NCI-H2196 (cell line): ENCODE results near the gene TTPAL.

ENCODE experiments used
- DNase-seq: peaks from one replicate; lab custom pipeline; 2025; ENCODE audit not compliant: unreplicated experiment; lab: John Stamatoyannopoulos, UW

Gene TTPAL

DNA sequence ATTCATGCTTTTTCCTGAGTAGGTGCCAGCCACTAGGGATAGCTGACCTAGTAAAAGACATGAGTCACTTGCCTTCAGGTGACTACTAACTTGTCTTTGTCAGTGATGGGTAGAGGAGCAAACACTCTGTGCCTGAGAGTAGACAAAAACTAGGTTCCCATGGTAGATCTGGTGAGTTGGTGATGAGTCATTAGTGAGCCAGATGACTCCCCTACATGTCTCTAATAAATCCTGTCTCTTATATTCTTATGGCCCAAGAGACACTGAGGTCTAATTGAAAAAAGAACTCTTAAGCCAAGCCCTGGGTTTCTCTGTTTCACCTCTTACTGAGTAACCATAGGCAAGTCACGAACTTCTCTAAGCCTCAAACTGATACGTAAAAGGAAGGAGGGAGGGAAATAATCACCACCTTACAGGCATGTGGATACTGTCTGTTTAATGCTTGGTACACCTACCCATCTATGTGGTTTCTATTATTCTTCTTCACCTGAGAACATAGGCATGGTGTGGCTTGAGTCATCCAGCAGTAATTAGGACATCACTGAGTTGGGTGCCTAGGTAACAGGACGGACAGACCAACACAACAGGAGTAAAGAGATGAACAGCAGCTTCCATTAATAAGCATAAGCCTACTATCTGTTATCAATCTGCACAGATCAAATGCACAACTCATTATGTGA is 20.3 kb downstream of the TTPAL start:
- no peak for DNase-seq

DNA sequence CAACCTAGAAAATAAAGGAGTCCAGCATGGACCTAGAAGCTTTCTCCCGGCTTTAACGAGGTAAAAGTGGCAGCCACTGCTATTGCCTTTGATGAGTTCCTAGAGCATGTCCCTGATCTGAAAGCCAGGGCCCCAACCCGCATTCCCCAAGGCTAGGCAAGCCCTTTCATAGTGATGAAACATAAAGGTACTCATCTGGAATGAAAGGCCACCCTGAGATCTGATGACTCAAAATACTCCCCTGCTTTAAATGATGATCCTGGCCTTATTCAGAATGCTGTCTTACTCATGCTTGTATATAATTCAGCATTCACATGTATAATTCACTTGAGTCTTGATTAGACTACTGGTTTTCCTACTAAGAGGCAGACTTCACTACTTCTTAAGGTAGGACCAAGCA is 21.3 kb downstream of the TTPAL start:
- DNase-seq = no peak

DNA sequence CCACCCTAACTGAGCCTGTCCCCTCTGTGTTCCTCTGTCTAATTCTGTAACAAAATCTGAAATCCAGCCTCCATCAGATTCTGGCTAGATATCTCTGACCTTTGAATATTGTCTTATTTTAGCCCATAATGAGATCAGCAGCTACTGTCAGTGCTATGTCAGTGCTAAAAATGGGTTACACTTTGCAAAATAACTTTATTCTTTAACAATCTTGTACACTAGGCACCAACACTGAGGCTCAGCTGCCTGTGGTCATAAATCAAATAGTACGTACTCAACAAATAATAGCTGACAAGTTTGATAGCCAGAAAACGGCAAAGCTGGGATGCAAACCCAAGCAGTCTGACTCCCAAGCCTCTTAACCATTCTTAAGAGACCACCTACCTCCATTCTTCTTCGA is 22.1 kb downstream of the TTPAL start:
- no peak for DNase-seq

DNA sequence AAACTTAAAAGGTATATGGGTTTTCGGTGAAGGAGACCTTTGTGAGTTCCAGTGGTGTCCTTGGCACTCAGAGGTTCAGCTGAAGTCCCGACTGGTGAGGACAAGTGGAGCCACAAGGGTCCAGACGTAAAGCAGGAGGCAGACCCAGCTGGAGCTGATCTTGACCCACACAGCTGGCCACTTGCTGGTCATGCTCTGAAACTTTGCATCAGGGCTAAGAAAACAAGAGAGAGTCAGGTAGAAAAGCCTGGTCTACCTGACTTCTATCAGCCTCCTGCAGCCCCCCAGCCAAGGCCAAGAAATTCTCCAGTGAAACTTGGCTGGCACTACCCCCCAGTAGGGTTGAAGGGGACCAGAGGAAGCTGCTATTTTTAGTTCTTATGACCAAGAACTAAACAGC is 24.5 kb downstream of the TTPAL start:
- no peak for DNase-seq

- DNase-seq = no peak
These were observed 25.8 kb downstream of the TTPAL start for GRCh38 chr20:44501448-44501847.

- no peak for DNase-seq
These were observed 27.3 kb downstream of the TTPAL start for GRCh38 chr20:44502968-44503367.

- no peak for DNase-seq
These were observed 29.0 kb downstream of the TTPAL start for GRCh38 chr20:44504402-44505307.

- DNase-seq = no peak
These were observed 34.1 kb downstream of the TTPAL start for GRCh38 chr20:44509762-44510161.

DNA sequence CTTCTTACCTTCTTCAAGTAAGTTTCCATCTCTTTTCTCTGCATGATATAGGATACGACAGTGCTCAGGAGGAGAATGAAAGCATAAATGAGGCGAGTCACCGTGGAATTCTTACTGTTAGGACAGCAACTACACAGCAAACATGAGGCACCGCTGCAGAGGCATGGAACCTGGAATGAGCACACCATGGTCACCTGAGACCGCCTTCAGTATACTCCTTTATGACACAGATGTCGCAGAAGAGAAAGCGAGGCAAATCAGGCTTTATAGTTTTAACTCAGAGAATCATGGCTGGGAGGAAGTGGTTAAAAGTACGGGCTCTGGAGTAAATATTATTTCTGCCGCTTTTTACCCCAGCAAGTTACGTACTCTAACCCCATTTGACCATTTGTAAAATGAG is 38.2 kb downstream of the TTPAL start:
- DNase-seq = no peak

- no peak for DNase-seq
These were observed 40.8 kb downstream of the TTPAL start for GRCh38 chr20:44516491-44516890.

- DNase-seq = no peak
These were observed 41.8 kb downstream of the TTPAL start for GRCh38 chr20:44517454-44517853.

DNA sequence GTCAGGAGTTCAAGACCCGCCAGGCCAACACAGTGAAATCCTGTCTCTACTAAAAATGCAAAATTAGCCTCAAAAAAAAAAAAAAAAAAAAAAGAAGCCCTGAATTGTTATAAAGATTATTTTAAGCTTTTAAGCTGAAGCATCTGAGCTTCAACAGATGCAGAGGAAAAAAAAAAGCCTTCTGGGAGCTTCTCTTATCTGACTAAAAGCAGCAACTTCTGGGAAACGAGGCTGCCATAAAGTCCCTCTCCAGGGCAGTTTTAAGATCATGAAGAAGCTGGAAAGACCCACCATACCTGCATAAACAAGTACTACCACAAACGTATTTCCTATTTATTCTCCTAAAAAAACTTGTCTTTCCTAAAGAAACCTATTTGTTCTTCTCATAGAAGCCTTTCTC is 42.6 kb downstream of the TTPAL start:
- no peak for DNase-seq

DNA sequence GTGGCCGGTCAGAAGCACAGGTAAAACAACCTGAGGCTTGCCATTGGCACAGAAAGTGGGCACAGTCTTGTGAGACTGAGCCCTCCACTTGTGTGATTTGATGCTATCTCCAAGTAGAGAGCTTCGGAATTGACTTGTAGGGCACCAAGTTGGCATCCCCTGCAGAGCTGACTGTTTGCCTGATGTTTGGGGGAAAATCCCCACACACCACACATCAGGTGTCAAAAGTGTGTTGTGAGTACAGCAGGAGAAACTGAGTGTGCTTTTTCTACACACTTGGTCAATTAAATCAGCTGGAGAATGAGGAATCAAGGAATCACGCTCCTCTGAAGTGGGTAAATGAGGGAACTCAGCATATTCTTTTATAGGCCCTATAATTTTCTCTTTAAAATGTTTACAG is 45.2 kb downstream of the TTPAL start:
- no peak for DNase-seq

- peak; percentile 98 for DNase-seq
These were observed 46.1 kb downstream of the TTPAL start, which contains the start of gene SERINC3 for GRCh38 chr20:44521484-44522481. Gene SERINC3 (minus strand): TSS chr20:44522070. CDS start chr20:44521951, 119 bp downstream.

GRCh38 chr20:44522841-44523240 is 47.2 kb downstream of the TTPAL start:
- DNase-seq = no peak

- no peak for DNase-seq
These were observed 48.1 kb downstream of the TTPAL start for GRCh38 chr20:44523746-44524145.

DNA sequence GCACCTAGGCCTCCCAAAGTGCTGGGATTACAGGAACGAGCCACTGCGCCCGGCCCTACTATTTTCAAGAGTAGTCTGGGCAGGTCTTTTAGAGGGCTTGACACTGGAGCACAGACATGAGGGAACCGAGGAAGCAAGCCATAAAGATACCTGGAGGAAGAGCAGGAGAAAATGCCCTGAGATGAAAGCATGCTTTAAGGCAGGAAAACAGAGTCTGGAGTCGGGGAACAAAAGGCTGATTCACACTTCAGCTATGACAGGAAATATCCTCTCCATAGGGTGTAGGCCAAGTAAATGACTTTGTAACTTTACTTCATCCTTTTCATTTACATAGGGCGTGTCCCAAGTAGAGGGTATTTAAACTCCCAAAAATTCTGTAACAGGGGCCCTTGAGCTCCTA is 50.5 kb downstream of the TTPAL start:
- no peak for DNase-seq

- no peak for DNase-seq
These were observed 52.1 kb downstream of the TTPAL start for GRCh38 chr20:44527716-44528199.

- no peak for DNase-seq
These were observed 52.6 kb downstream of the TTPAL start for GRCh38 chr20:44528309-44528708.

DNA sequence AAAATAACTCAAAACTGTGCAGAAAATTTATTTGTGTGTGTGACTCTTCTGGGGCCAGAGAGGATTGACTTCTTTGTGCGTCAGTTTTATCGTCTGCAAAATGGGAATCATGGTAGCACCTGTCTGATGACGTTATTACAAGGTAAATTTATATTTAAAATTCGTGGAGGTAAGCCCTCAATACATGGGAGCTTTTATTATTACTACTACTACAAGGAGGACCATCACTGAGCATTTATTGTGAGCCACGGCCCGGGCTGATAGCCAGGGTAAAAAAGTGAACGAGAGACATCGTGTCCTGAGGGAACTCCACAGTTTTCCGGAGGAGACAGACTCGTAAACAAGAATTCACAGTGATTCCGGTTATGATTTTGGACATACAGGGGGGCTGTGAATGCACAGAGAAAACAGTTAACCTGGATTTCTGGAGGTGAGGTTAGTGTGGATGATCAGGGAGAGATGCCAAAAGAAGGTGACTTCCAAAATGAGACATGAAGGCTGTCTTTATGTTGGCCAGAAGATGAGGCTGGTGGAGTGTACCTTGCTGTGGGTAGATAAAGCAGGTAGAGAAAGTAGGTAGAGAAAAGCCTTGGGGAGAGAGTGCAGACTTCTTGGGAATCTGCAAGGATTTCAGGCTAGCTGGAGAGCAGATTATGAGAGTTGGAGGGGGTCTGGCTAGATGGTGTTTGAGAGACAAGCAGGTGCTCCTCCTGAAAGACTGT is 56.7 kb downstream of the TTPAL start:
- DNase-seq = no peak
